ENCODE measurements around the gene TMEM247. TPM values are rescaled to one million over a fixed set of nuclear protein-coding genes. Genes with fewer than 3 reads are reported as not detected.

The TMEM247 gene
- total RNA-seq, 1 donor from 2014 or later = not detected

DNA sequence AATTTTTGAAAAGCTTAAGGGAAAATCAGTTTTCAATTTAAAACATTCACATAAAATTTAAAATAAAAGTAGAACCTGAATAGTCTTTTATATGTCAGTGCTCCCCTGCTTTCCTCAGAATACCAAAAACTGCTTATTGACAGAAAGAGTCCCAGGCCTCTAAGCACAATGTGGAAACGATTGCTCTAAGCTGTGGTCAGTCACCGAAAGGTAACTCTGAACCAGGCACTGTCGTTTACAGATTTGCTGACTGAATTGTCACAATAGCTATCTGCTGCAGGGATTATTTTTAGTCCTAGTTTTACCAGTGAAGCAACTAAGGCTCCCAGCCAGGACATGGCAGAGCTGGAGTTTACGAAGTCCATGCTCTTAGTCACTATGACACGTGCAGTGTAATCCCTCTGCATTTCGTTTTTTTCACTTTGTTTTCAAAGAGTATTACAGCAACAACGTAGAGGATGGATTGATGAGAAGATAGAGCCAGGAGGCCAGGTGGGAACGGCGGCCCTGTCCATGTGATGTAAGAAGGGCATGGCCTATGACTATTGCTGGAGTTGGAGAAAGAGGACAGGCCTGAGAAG is 28.1 kb upstream of the TMEM247 start:
- DNase-seq (ENCODE audit: extremely low spot score in 2 of 2) = peak in 1 of 2 donors; percentile 34
- Histone ChIP-seq H3K9me3 (no peaks in the 10 kb centered on the region), H3K4me1 (no peaks in the 10 kb centered on the region), H3K36me3 (no peaks in the 10 kb centered on the region), H3K27ac (no peak overlapping the region), H3K4me3 (no peak overlapping the region), H3K27me3 (no peaks in the 10 kb centered on the region)
- intact Hi-C loops (cut with DNase I) = loop anchor here (10.0 kb wide), 1 partner anchor 76 kb away; no protein-coding TSS in a partner anchor
- TF ChIP-seq, protein P1, sequence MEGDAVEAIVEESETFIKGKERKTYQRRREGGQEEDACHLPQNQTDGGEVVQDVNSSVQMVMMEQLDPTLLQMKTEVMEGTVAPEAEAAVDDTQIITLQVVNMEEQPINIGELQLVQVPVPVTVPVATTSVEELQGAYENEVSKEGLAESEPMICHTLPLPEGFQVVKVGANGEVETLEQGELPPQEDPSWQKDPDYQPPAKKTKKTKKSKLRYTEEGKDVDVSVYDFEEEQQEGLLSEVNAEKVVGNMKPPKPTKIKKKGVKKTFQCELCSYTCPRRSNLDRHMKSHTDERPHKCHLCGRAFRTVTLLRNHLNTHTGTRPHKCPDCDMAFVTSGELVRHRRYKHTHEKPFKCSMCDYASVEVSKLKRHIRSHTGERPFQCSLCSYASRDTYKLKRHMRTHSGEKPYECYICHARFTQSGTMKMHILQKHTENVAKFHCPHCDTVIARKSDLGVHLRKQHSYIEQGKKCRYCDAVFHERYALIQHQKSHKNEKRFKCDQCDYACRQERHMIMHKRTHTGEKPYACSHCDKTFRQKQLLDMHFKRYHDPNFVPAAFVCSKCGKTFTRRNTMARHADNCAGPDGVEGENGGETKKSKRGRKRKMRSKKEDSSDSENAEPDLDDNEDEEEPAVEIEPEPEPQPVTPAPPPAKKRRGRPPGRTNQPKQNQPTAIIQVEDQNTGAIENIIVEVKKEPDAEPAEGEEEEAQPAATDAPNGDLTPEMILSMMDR (IDR thresholded peaks at IDR 0.05) = no peak
- peak in 1 of 2 donors; percentile 29 for TF ChIP-seq POLR2AphosphoS5 (IDR thresholded peaks at IDR 0.05; ENCODE audit: insufficient read depth in 1 of 2, low read depth in 1 of 2)

GRCh38 chr2:46456789-46457188 is 22.6 kb upstream of the TMEM247 start:
- Histone ChIP-seq H3K27me3 (no peaks in the 10 kb centered on the region), H3K9me3 (no peaks in the 10 kb centered on the region), H3K4me3 (no peak overlapping the region), H3K36me3 (no peaks in the 10 kb centered on the region), H3K27ac (no peak overlapping the region), H3K4me1 (peaks cover 9% of the 10 kb centered on the region)
- DNase-seq (ENCODE audit: extremely low spot score in 2 of 2) = peak in 1 of 2 donors; percentile 34
- no peak for TF ChIP-seq POLR2AphosphoS5 (IDR thresholded peaks at IDR 0.05; ENCODE audit: insufficient read depth in 1 of 2, low read depth in 1 of 2)
- TF ChIP-seq, protein P1 (IDR thresholded peaks at IDR 0.05) = no peak
- no peak for TF ChIP-seq POLR2A (IDR thresholded peaks at IDR 0.05)
- intact Hi-C loops (cut with DNase I) = loop anchor here (10.0 kb wide), 1 partner anchor 82 kb away; no protein-coding TSS in a partner anchor

DNA sequence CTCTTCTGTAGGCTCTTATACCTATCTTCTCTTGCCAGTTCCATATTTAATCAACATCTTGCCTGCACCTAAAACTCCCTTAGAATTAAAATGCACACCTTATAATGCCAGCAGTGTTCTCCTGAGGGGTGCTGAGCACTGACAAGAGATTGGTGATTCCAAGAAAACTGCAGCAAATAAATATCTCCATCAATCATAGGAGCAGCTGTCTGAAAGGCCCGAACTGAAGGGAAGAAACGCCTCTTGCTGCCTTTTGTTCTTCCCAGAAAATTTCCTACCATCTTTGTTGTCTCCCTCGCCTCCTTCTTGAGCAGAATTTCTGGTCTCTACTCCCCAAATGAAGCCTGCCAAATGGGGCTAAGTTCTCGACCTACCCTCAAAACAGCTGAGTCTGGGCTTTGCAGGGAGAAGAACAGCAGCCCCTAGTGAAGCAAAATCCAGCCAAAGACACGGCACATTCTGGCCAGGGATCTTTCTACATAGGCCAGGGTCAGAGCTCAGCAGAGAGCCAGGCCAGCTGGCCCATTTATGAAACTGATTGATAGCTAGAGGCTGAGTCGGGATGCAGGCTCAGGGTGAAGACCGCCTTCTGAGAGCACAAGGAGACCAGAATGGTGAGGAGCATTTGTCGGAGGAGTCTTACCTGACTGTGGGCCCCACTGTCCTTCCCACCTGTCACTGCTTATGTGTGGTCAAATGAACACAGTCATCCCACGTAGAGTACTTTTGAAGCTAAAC is 20.4 kb upstream of the TMEM247 start:
- Histone ChIP-seq H3K9me3 (no peaks in the 10 kb centered on the region), H3K27me3 (no peaks in the 10 kb centered on the region), H3K4me3 (no peak overlapping the region), H3K4me1 (peaks cover 9% of the 10 kb centered on the region), H3K27ac (no peak overlapping the region), H3K36me3 (no peaks in the 10 kb centered on the region)
- TF ChIP-seq POLR2A (IDR thresholded peaks at IDR 0.05) (no peak), POLR2AphosphoS5 (IDR thresholded peaks at IDR 0.05; ENCODE audit: insufficient read depth in 1 of 2, low read depth in 1 of 2) (no peak)
- TF ChIP-seq, protein P1 (IDR thresholded peaks at IDR 0.05) = no peak
- DNase-seq (ENCODE audit: extremely low spot score in 2 of 2) = no peak
- intact Hi-C loops (cut with DNase I) = loop anchor here (10.0 kb wide), 1 partner anchor 84 kb away; no protein-coding TSS in a partner anchor

GRCh38 chr2:46459694-46460093 is 19.7 kb upstream of the TMEM247 start:
- TF ChIP-seq POLR2AphosphoS5 (IDR thresholded peaks at IDR 0.05; ENCODE audit: insufficient read depth in 1 of 2, low read depth in 1 of 2) (no peak), POLR2A (IDR thresholded peaks at IDR 0.05) (no peak)
- TF ChIP-seq, protein P1 (IDR thresholded peaks at IDR 0.05) = no peak
- Histone ChIP-seq H3K27me3 (no peaks in the 10 kb centered on the region), H3K4me1 (peaks cover 9% of the 10 kb centered on the region), H3K36me3 (no peaks in the 10 kb centered on the region), H3K27ac (no peak overlapping the region), H3K4me3 (no peak overlapping the region), H3K9me3 (no peaks in the 10 kb centered on the region)
- no peak for DNase-seq (ENCODE audit: extremely low spot score in 2 of 2)
- intact Hi-C loops (cut with DNase I) = loop anchor here (10.0 kb wide), 1 partner anchor 85 kb away; no protein-coding TSS in a partner anchor
